Activated naive CD4-positive, alpha-beta T cell treated with anti-CD3 and anti-CD28 coated beads, Interleukin-2, amount 10 ng/mL, durations not matched to agents 7 days and 5 days (primary cell): ENCODE data around the gene USP7.

ENCODE experiments used
- CTCF ChIA-PET: fragments of 350-600 bp; sonication (Branson Sonifier 250); formaldehyde crosslinking; loops from one replicate; lab custom pipeline; 2021; ENCODE audit warnings: antibody characterized with exemption; lab: Charles Lee
- DNase-seq: peaks from one replicate; pipeline ENCODE4 v3.0.0-alpha.2; 2020
- H3K27ac Mint-ChIP-seq: one replicate; pipeline ENCODE4 v1.8.0; 2021; ENCODE audit warnings: mild to moderate bottlenecking, moderate library complexity, mixed read lengths
- H3K27me3 Mint-ChIP-seq: one replicate; pipeline ENCODE4 v1.8.0; 2021; ENCODE audit warnings: mild to moderate bottlenecking, mixed read lengths
- H3K36me3 Mint-ChIP-seq: one replicate; pipeline ENCODE4 v1.8.0; 2021; ENCODE audit warnings: mixed read lengths
- H3K4me1 Mint-ChIP-seq: one replicate; pipeline ENCODE4 v1.8.0; 2021; ENCODE audit warnings: mixed read lengths
- H3K4me3 Mint-ChIP-seq: one replicate; pipeline ENCODE4 v1.8.0; 2021; ENCODE audit warnings: mild to moderate bottlenecking, moderate library complexity, mixed read lengths
- H3K9me3 Mint-ChIP-seq: one replicate; pipeline ENCODE4 v1.8.0; 2021; ENCODE audit warnings: mixed read lengths

USP7 gene

GRCh38 chr16:8903004-8903403, 60.7 kb downstream of the USP7 start:
- CTCF ChIA-PET: interaction anchor here (1.4 to 1.5 kb wide), 2 partner anchors 14 to 106 kb away, joined by 4 read pairs; no protein-coding TSS in a partner anchor
- peaks cover 78% of the 10 kb centered on the region for H3K36me3 Mint-ChIP-seq

DNA sequence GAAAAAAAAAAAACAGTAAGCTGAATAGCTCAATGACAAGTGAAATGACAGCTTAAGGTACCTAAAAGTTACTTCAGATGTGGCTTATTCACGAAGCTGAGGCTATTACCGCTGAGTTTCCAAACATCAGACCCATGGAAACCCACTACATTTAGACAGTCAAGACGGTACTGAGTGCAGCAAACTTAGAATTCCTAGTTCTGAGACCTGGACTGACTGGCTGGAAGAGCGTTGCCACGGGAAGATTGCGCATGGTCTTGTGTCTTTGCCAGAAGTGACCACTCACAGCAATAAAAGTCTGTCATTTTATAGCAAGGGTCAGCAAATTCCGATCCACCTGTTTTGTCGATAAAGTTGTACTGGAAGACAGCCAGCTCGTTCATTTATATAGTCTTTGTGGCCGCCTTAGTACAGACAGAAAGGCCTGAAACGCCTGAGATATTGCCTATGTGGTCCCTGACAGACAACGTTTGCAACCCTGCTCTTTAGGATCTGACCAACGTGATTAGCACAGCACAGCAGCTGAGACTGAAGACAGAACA, 62.3 kb downstream of the USP7 start:
- peaks cover 81% of the 10 kb centered on the region for H3K36me3 Mint-ChIP-seq
- H3K4me1 Mint-ChIP-seq: no peaks in the 10 kb centered on the region
- CTCF ChIA-PET: interaction anchor here (1.0 to 2.3 kb wide), 4 partner anchors 21 to 108 kb away, joined by 3 to 11 read pairs (median 7); no protein-coding TSS in a partner anchor
- DNase-seq: no peak
- H3K9me3 Mint-ChIP-seq: no peaks in the 10 kb centered on the region
- H3K27me3 Mint-ChIP-seq: no peaks in the 10 kb centered on the region
- H3K27ac Mint-ChIP-seq: no peak overlapping the region
- no peak overlapping the region for H3K4me3 Mint-ChIP-seq

More at GRCh38 chr16:8903004-8903403, 60.7 kb downstream of the USP7 start:
- DNase-seq: no peak
- H3K4me3 Mint-ChIP-seq: no peak overlapping the region
- no peaks in the 10 kb centered on the region for H3K9me3 Mint-ChIP-seq
- H3K27ac Mint-ChIP-seq: no peak overlapping the region
- H3K4me1 Mint-ChIP-seq: peaks cover 2% of the 10 kb centered on the region
- H3K27me3 Mint-ChIP-seq: no peaks in the 10 kb centered on the region

DNA sequence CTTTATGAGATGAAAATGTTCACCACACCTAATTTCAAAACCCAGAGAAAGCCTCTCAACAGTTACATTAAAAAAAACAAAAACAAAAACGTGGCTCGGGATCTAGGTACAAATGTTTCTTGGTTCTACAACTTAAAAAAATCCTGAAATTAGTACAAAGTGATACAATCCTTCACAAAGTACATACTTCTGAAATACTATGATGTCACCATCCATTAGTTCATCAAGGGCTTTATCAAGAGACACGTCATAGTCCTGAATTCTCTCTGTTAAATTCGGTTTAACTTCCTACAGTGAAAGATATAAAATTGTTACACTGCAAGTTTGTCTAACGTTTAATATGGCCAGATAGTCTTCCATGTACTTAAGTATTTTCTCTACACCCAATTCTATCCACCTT, 63.4 kb downstream of the USP7 start:
- no peaks in the 10 kb centered on the region for H3K27me3 Mint-ChIP-seq
- H3K4me3 Mint-ChIP-seq: no peak overlapping the region
- no peak for DNase-seq
- no peaks in the 10 kb centered on the region for H3K9me3 Mint-ChIP-seq
- peaks cover 76% of the 10 kb centered on the region for H3K36me3 Mint-ChIP-seq
- peak overlapping the region; percentile 58 for H3K27ac Mint-ChIP-seq
- H3K4me1 Mint-ChIP-seq: no peaks in the 10 kb centered on the region
- CTCF ChIA-PET: interaction anchor here (0.7 to 2.3 kb wide), 5 partner anchors 20 to 109 kb away, joined by 3 to 11 read pairs (median 5); no protein-coding TSS in a partner anchor

DNA sequence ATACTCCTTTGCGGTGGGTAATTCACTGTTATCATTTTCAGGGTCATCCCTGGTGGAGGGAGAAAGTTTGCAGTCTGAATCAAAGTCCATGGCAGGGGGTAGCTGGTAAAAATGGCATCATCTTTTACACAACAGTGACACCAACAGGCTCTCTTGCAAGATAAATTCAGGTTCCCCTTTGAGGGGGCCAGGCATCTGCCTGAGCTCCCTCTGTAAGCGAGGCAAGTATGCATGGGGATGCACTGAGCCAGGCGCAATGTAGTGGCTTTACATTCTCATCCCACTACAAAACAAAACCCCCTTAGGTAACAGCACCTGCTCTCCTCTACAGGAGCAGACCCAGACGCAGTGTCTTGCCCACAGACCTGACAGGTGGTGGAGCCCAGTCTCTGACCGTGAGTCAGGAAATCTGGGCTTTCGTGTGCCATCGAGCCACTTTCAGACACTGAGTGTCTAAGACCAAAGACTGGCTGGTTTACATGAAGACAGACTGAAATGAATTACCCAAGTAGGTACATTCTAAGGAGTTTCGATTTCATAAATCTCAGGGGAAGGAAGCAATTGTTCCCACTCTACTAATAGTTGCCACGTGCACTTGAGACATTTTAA, 63.9 kb downstream of the USP7 start:
- CTCF ChIA-PET: interaction anchor here (2.3 to 3.2 kb wide), 2 partner anchors 109 kb away, joined by 11 to 13 read pairs; no protein-coding TSS in a partner anchor
- no peak for DNase-seq
- H3K9me3 Mint-ChIP-seq: no peaks in the 10 kb centered on the region
- no peak overlapping the region for H3K27ac Mint-ChIP-seq
- peaks cover 76% of the 10 kb centered on the region for H3K36me3 Mint-ChIP-seq
- no peak overlapping the region for H3K4me3 Mint-ChIP-seq
- H3K27me3 Mint-ChIP-seq: no peaks in the 10 kb centered on the region
- no peaks in the 10 kb centered on the region for H3K4me1 Mint-ChIP-seq

GRCh38 chr16:8898660-8899318, 64.9 kb downstream of the USP7 start:
- Mint-ChIP-seq H3K9me3 (no peaks in the 10 kb centered on the region), H3K4me3 (no peak overlapping the region), H3K27ac (no peak overlapping the region), H3K36me3 (peaks cover 79% of the 10 kb centered on the region), H3K4me1 (no peaks in the 10 kb centered on the region), H3K27me3 (no peaks in the 10 kb centered on the region)
- no peak for DNase-seq
- CTCF ChIA-PET: interaction anchor here (2.2 to 3.2 kb wide), 2 partner anchors 37 to 110 kb away, joined by 9 to 13 read pairs; no protein-coding TSS in a partner anchor

DNA sequence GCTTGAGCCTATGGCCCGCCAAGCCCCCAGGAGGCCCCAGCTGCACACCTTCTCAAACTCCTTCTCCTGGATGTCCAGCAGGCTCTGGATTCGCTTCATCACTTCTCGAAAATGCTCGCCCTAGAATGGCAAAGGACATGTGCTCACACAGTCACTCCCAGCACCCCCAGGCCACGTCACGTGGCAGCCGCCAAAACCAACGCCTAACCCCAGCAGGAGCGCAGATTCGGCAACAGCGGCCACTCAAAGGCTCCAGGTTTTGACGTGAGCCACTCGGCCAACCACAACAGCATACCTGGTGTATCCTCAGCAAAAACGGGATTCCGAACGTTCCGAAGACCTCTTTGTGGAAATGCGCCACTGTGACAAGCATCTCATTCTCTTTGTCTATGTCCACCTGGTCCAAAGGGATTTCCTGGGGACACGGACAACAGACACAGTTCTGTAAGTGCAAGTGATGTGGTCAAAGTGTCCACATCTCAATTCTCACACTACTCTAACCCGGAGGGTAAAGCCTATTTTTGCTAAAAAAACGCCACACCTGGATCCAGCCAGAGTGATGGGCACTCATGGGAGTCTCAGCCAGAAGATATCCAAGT, 68.9 kb downstream of the USP7 start:
- no peaks in the 10 kb centered on the region for H3K9me3 Mint-ChIP-seq
- H3K4me3 Mint-ChIP-seq: no peak overlapping the region
- H3K36me3 Mint-ChIP-seq: peaks cover 71% of the 10 kb centered on the region
- H3K27me3 Mint-ChIP-seq: no peaks in the 10 kb centered on the region
- CTCF ChIA-PET: interaction anchor here (0.7 to 1.1 kb wide), 2 partner anchors 15 to 328 kb away, joined by 3 read pairs; no protein-coding TSS in a partner anchor
- peaks cover 2% of the 10 kb centered on the region for H3K4me1 Mint-ChIP-seq
- H3K27ac Mint-ChIP-seq: no peak overlapping the region
- no peak for DNase-seq

GRCh38 chr16:8893976-8894690, 69.6 kb downstream of the USP7 start:
- CTCF ChIA-PET: interaction anchor here (1.1 kb wide), 1 partner anchor 327 kb away, joined by 3 read pairs; no protein-coding TSS in a partner anchor
- Mint-ChIP-seq H3K4me1 (peaks cover 2% of the 10 kb centered on the region), H3K4me3 (no peak overlapping the region), H3K36me3 (peaks cover 65% of the 10 kb centered on the region), H3K27ac (no peak overlapping the region), H3K9me3 (no peaks in the 10 kb centered on the region), H3K27me3 (no peaks in the 10 kb centered on the region)
- DNase-seq: no peak

- DNase-seq: no peak
- Mint-ChIP-seq H3K9me3 (no peaks in the 10 kb centered on the region), H3K4me3 (no peak overlapping the region), H3K27ac (peak overlapping the region; percentile 65), H3K4me1 (peaks cover 2% of the 10 kb centered on the region), H3K27me3 (no peaks in the 10 kb centered on the region), H3K36me3 (peaks cover 61% of the 10 kb centered on the region)
- CTCF ChIA-PET: no interaction called here
Measured at GRCh38 chr16:8893426-8893825, 70.3 kb downstream of the USP7 start.

DNA sequence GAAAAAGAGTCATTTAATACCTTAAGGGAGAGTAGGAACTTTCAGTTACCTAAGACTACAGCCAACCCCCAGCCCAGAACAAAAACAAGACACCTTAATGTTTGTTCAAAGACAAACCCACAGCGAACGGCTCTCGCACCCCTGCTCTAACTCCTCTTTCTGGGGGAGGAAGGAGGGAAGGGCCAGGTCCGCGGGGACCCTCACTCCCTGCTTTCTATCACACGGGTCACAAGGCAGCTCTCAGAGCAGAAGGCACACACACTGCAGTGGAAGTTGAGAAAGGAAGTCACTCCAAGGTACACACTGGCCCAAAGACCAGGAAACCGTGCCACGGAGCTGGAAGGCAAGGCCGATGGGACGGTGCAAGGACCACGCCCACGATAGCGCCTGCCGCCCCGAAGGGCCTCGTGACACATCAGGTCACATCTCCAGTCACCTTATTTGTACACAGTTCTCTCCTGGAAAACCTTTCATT, 71.6 kb downstream of the USP7 start:
- Mint-ChIP-seq H3K27me3 (no peaks in the 10 kb centered on the region), H3K4me1 (peaks cover 2% of the 10 kb centered on the region), H3K36me3 (peaks cover 53% of the 10 kb centered on the region), H3K4me3 (no peak overlapping the region), H3K27ac (no peak overlapping the region), H3K9me3 (no peaks in the 10 kb centered on the region)
- CTCF ChIA-PET: interaction anchor here (1.0 kb wide), 1 partner anchor 44 kb away, joined by 3 read pairs; no protein-coding TSS in a partner anchor
- DNase-seq: peak; percentile 14

GRCh38 chr16:8890549-8890921, 73.2 kb downstream of the USP7 start:
- H3K36me3 Mint-ChIP-seq: peaks cover 46% of the 10 kb centered on the region
- H3K4me1 Mint-ChIP-seq: peaks cover 6% of the 10 kb centered on the region
- no peak overlapping the region for H3K27ac Mint-ChIP-seq
- H3K4me3 Mint-ChIP-seq: no peak overlapping the region
- no peaks in the 10 kb centered on the region for H3K9me3 Mint-ChIP-seq
- peaks cover 10% of the 10 kb centered on the region for H3K27me3 Mint-ChIP-seq
- CTCF ChIA-PET: interaction anchor here (1.5 kb wide), 1 partner anchor 46 kb away, joined by 4 read pairs; no protein-coding TSS in a partner anchor
- DNase-seq: no peak

DNA sequence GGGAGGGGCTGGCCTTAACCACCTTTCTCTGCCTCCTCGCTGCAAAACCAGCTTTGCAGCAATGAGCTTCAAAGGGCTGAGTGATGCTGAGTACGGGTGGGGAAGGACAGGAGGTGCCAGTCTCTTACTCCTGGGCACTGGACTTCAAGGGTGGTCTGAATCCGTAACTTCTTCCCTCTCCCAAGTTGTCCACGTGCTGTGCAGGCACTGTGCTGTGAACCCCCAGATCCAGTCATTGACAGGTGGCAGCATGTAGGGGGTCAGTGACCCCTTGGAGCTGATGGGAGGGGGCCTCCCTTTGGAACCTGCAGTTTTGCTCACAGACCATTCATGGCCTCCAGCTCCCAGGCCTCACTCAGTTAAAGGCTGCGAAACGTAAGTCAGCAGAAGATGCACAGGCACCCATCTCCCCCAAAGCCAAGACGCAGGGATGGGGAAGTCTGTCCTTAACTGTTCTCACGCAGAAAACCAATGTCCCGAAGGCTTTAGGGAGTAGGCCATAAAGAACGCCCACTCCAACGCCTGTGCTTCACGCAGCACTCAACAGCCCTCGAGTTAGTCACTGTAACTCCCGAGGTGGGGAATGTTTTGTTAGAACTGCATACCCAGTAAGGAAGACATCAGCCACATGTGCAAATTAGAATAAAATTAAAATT, 73.7 kb downstream of the USP7 start:
- Mint-ChIP-seq H3K4me1 (peaks cover 6% of the 10 kb centered on the region), H3K27ac (no peak overlapping the region), H3K4me3 (no peak overlapping the region), H3K27me3 (peaks cover 15% of the 10 kb centered on the region), H3K36me3 (peaks cover 41% of the 10 kb centered on the region), H3K9me3 (no peaks in the 10 kb centered on the region)
- no peak for DNase-seq
- CTCF ChIA-PET: interaction anchor here (1.5 to 2.0 kb wide), 2 partner anchors 10 to 46 kb away, joined by 4 to 6 read pairs; no protein-coding TSS in a partner anchor

DNA sequence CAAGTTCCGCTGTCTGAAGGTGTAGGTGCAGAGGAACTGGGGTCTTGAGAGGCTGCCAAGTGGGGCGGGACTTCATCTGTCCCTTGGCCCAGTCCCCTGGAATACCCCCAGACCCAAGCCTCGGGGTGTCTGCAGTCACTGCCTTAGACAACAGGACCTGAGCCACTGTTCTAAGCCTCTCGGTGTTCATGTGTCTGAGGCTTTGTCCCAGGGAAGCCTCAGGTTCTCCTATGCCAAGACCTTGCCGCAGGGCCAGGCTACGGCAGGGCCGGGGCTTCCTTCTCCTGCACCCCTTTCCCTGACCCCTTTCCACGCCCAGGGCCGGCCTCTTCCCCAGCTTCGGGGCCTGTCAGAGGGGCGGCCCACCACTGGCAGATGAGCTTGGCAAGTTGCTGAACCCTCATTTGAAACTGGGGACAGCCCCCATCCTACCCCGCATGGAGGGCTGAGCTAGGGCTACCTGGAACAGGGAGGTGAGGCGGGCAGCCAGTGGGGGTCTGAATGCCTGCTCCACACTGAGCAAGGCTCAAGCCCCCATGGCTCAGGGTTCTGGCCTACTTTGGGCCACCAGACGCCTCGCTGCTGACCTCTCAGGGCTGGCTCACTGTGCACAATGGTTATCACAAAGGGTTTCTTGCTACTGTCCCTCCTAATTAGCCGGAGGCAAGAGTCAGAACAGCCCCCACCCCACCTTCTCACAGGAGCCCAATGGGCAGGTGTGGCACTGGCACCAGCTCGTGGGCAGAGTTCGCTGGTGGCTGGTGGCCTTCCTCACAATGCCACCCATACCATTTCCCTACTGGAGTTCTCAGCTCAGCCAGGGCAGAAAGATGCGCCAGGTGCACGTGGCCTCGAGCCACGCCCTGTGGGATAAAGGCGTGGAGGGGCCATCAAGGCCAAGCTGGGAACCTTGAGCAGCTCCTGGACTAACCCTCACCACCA, 74.5 kb downstream of the USP7 start:
- H3K27ac Mint-ChIP-seq: no peak overlapping the region
- CTCF ChIA-PET: interaction anchor here (1.5 to 2.0 kb wide), 2 partner anchors 9 to 47 kb away, joined by 4 to 6 read pairs; no protein-coding TSS in a partner anchor

More for the DNA sequence above, 74.5 kb downstream of the USP7 start:
- Mint-ChIP-seq H3K4me3 (no peak overlapping the region), H3K27me3 (peaks cover 21% of the 10 kb centered on the region), H3K4me1 (peaks cover 6% of the 10 kb centered on the region), H3K36me3 (peaks cover 33% of the 10 kb centered on the region), H3K9me3 (no peaks in the 10 kb centered on the region)
- no peak for DNase-seq
